Measurements from ENCODE around the gene CNKSR2.

Gene CNKSR2

DNA sequence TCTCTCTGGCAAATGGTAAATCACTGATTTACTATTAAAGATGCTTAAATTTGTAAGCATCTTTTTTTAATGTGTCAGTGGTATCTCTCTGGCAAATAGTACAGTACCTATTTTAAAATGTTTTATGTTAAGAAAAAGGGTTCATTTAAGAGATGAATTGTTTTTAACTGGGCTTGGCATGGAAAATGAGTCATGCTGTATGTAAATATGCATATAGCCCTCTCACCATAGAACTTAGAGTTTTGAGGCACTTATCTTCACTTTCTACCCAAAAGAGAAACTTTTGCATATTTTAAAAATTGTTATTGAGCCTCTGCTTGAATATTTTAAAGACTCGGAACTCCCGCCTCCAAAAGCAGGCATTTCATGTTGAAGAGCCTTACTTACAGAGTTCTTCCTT, 246.0 kb downstream of the CNKSR2 start:
- DNase-seq: no peak

DNA sequence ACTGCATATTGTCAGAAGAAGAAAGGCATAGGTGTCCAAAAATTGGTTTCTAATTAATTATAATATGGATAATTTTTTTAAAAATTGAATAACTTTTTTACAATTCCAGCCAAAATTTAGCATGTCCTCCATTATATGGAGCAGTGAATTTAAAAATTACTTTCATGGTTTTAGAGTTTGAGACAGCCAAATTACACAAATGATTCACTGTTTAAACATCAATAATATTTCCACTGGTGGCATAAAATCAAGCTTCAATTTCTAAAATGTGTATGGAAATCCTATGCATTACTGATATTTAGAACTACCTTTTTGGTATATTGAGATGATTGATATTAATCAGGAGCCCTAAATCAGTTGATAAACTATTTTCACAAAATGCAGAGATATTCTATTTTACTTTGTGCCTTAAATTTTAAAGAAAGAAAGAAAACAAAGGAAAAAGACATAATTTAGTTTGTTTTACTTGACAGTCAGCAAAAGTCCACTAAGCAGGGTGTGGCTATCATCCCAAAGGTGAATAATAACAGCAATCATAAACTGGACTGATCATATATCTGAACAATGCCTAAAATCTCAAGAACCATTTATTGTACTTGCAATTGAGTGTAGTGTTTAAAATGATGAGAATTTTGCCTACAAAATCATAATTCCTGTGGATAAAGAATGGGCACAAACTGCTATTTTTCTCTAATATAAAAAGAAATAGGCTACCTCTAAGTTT, 249.7 kb downstream of the CNKSR2 start:
- DNase-seq: no peak

DNA sequence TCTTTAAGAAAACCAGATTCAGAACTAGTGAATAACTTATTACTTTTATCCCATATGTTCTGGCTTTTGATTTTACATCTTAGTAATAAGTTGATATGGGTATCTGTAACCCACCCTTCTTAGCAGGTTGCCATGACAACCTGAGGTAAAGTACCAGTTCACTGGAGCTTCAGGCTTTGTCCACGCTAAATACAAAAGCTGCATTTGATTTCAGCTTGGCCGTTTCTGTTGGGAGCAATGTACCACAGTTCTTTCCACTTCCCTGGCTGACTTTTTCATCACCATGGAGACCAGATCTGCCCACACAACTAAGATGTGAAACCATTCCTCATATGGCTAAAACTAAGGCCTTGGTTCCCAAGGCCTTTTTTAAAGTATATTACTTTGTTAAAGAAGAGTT, 257.8 kb downstream of the CNKSR2 start:
- DNase-seq: no peak

GRCh38 chrX:21638311-21638710, 264.1 kb downstream of the CNKSR2 start:
- peak; percentile 55 for DNase-seq

GRCh38 chrX:21639775-21640174, 265.6 kb downstream of the CNKSR2 start:
- no peak for DNase-seq

DNA sequence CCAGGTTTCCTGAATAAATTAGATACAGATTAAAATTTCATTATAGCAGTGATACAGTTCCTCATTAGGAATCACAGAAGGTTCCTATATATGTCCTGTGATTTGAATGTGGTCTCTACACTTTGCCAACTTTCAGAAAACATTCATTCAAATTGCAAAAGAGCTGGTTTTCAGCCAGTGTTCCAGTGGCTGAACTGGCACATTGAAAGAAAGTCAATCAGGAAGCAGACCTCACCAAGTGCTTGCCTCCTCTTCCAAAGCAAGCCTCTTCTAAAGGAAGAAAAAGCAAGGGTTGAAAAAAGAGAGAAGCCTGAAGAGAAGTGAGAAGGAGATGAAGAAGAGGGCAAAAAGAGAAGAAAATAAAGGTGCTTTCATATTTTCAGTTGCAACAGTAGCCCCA, 271.2 kb downstream of the CNKSR2 start:
- DNase-seq: no peak

DNA sequence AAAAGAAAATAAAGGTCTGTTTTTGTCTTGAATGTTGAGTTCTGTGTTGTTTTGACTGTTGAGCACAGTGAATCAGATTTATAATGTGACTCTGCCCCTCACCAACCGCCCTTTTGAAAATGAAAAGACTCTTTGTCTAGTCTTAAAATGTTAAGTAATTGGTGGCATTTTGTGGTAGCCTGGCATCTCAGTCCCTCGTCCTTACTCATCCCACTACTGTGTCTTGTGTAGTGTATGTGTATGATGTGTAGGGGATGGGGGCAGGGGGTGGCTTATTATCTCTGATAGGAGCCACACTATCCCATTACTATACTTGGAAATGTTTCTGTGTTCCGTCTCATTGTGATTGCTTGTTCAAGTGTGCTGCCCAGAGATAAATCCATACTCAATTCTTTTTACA, 271.7 kb downstream of the CNKSR2 start:
- no peak for DNase-seq

DNA sequence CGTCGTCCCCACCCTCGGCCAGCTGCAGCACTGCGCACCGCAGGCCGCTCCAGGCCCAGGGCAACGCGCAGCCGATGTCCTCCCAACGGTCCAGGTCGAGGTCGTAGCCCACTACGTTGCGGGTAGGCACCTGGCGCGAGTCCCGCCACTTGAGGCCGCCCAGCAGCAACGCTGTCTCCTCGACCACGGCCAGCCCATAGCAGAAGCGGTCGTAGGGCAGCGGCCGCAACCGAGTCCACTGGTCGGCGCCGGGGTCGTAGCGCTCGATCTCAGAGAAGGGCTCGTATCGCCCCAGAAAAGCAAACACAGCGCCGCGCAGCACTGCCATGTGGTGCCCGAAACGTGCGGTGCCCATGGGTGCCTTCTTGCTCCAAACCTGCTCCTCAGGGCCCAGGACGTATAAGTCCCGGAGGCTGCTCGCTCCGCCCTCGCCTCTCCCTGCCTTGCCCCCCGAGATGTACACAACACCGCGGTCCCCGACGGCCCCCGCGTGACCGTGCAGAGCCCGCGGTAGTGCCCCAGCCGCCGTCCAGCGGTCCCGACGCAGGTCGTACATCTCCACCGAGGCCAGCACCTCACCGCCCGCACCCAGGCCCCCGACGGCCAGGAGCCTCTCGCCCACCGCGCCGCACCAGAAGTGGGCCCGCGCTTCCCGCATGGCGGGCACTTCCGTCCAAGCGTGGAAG, 281.8 kb downstream of the CNKSR2 start:
- DNase-seq: no peak

DNA sequence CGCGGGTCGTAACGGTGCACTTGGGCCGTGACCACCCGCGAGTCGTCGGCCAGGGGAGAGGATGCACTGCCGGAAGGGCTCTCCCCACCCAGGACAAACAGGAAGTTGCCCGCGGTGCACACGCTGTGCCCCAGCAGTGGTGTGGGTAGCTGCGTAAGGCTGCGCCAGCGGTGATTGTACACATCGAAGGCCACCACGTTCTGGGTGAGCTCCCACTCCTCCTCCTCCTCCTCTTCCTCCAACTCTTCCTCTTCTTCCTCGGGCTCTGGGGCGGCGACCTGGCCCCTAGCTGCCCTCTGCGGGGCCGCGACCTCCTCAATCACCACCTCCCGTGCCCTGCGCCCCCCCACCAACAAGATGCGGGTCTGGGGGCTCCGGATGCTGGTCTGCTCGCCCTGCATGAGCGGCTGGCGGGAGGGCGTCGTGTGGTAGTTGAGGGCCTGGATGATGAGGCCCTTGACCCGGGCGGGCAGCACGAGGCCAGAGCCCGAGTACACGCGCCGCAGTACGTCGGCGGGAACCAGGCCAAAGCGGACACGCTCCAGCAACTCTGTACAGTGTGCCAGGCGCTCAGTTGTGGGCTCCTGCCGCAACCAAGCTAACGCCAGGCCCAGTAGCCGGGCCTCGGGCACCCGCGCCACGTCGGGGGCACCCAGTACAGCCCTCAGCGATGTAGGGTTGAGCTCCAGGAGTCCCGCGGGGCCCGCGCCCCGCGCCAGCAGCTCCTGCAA, 282.5 kb downstream of the CNKSR2 start:
- no peak for DNase-seq

- no peak for DNase-seq
Measured at GRCh38 chrX:21657318-21658151, 283.3 kb downstream of the CNKSR2 start.

GRCh38 chrX:21658152-21658737, 284.0 kb downstream of the CNKSR2 start, which contains the start of gene KLHL34:
Gene KLHL34, minus strand, starts transcription at chrX:21658330. Its CDS starts 542 bp downstream, at chrX:21657788.
- no peak for DNase-seq

GRCh38 chrX:21658746-21659145, 284.5 kb downstream of the CNKSR2 start:
- no peak for DNase-seq

GRCh38 chrX:21659320-21659719, 285.1 kb downstream of the CNKSR2 start:
- DNase-seq: no peak

DNA sequence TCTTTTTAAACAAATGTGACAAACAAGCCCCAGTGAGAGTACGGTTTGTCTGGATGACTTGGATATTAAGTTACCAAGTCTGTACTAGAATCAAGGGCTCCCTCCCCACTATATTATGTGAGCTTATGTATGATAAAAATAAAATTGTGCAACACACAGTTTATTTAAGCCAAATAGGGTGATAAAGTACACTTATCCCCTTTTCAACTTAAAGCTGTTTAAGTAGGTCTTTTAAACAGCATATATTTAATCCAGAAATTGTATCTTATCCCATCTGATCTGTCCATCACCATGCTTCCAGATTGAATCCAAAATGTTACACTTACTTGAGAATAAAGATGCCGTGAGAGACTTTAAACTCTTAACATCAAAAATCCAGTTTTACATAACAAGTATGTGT, 285.9 kb downstream of the CNKSR2 start:
- DNase-seq: no peak

DNA sequence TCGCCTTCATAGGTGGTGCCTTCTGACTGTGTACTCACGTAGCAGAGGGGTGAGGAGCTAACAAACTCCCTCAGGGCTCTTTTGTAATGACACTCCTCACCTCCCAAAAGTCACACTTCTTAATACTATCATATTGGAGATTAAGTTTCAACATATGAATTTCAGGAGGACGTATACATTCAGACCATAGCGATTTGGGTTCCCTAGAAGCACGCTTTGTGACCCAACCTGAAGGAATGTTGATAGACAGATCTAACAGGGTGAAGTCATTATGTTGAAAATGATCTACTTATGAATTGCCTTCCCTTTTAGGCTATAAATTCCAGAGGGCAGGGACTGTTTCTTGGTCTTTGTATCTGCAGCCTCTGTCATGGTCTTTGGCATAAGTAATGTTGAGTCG, 287.1 kb downstream of the CNKSR2 start:
- no peak for DNase-seq

DNA sequence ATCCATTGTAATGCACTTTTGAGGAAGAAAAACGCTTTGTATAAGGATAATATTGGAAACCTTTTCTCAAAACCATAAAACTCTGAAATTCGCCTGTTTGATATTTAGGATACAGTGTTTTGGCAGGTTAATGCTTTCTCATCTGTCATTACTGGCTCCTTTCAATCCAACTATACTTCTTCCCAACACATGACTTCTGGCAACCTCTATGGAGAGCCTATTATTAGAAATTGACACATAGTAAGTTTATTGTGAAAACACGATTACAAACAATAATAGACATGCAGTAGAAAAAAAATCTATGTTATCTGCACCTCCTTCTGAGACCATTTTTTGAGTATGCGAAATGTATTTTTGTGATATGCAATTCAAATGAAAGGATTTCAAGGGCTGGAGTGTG, 288.5 kb downstream of the CNKSR2 start:
- DNase-seq: no peak

GRCh38 chrX:21666252-21666651, 292.0 kb downstream of the CNKSR2 start:
- no peak for DNase-seq

DNA sequence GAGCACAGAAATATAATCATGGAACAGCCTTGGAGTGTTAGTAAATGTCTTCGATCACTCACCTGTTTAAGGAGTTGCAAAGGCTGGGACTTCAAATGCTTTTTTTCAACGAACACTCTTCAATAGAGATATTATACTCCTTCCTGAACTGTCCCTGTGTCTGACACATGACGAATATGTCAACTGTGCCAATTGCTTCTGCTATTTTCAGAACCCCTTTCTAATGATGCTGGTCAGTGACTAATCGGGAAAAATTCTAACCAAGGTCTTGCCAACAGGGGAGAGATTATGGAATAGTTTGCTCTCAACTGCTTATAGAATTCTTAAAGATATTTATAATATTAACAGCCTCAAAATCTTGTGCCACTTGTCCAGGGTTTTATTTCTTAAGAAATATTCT, 292.5 kb downstream of the CNKSR2 start:
- DNase-seq: no peak

GRCh38 chrX:21674430-21675186, 300.4 kb downstream of the CNKSR2 start:
- no peak for DNase-seq

- DNase-seq: no peak
Measured at GRCh38 chrX:21675931-21676330, 301.7 kb downstream of the CNKSR2 start.

- DNase-seq: no peak
Measured at GRCh38 chrX:21678048-21678612, 303.9 kb downstream of the CNKSR2 start.
